GM12891 (cell line): ENCODE results near the gene ACSF3.

Experiments
- PAX5 ChIP-seq: IDR thresholded peaks from 2 replicates; pipeline ENCODE4 v1.6.1; 2011; ENCODE audit warnings: low read length, moderate library complexity, mild to moderate bottlenecking; ENCODE audit not compliant: insufficient read depth, severe bottlenecking
- POLR2A ChIP-seq: IDR thresholded peaks from 2 replicates; pipeline ENCODE4 v1.6.1; 2011; ENCODE audit warnings: low read depth, low read length, control low read depth
- POLR2AphosphoS5 ChIP-seq: IDR thresholded peaks from 2 replicates; pipeline ENCODE4 v1.6.1; 2011; ENCODE audit warnings: low read depth, low read length, control low read depth
- SPI1 ChIP-seq: IDR thresholded peaks from 2 replicates; pipeline ENCODE4 v1.6.1; 2011; ENCODE audit warnings: low read depth, low read length, control low read depth
- TAF1 ChIP-seq: IDR thresholded peaks from 2 replicates; pipeline ENCODE4 v1.6.1; 2011; ENCODE audit warnings: low read depth, low read length, control low read depth

- TF ChIP-seq POLR2A (no peak), POLR2AphosphoS5 (no peak), TAF1 (no peak), PAX5 (no peak), SPI1 (no peak)
These were observed 24.3 kb downstream of the ACSF3 start for GRCh38 chr16:89117975-89118289.
